Stimulated activated CD4-positive, alpha-beta T cell treated with anti-CD3 and anti-CD28 coated beads, Interleukin-2, amount 100 ng/mL, for 4 hours (primary cell): ENCODE measurements around the gene EXOC3L1.

Experiments
- DNase-seq: peaks from one replicate; pipeline ENCODE4 v3.0.0-alpha.2; 2020; ENCODE audit warnings: low read depth

Gene EXOC3L1

GRCh38 chr16:67190041-67190440 lies at the start of gene EXOC3L1:
EXOC3L1 (minus strand) TSS chr16:67190136; CDS start chr16:67189676, 460 bp downstream.
- DNase-seq: no peak

- DNase-seq: no peak
These were observed 49.0 kb upstream of the EXOC3L1 start for GRCh38 chr16:67238806-67239470.

GRCh38 chr16:67238278-67238575 lies 48.3 kb upstream of the EXOC3L1 start:
- no peak for DNase-seq

GRCh38 chr16:67237396-67238277 lies 47.7 kb upstream of the EXOC3L1 start:
- DNase-seq: no peak

- peak; percentile 28 for DNase-seq
These were observed 46.8 kb upstream of the EXOC3L1 start for GRCh38 chr16:67236563-67237395.

- no peak for DNase-seq
These were observed 46.1 kb upstream of the EXOC3L1 start for GRCh38 chr16:67235816-67236562.

- no peak for DNase-seq
These were observed 44.3 kb upstream of the EXOC3L1 start for GRCh38 chr16:67234180-67234597.

GRCh38 chr16:67233596-67233995 lies 43.7 kb upstream of the EXOC3L1 start:
- no peak for DNase-seq

- DNase-seq: no peak
These were observed 41.1 kb upstream of the EXOC3L1 start for GRCh38 chr16:67230809-67231660.

GRCh38 chr16:67229906-67230808 lies 40.2 kb upstream of the EXOC3L1 start:
- no peak for DNase-seq

- DNase-seq: no peak
These were observed 39.0 kb upstream of the EXOC3L1 start for GRCh38 chr16:67228905-67229304.

- no peak for DNase-seq
These were observed 38.3 kb upstream of the EXOC3L1 start for GRCh38 chr16:67228034-67228785.

GRCh38 chr16:67227567-67227921 lies 37.6 kb upstream of the EXOC3L1 start:
- no peak for DNase-seq

GRCh38 chr16:67226804-67227566 lies 37.0 kb upstream of the EXOC3L1 start, which contains the start of gene TMEM208:
TMEM208 (plus strand) TSS chr16:67227130; CDS start chr16:67227219, 89 bp downstream.
- DNase-seq: peak; percentile 95

GRCh38 chr16:67226295-67226803 lies 36.4 kb upstream of the EXOC3L1 start:
- no peak for DNase-seq

GRCh38 chr16:67223992-67224391 lies 34.1 kb upstream of the EXOC3L1 start:
- DNase-seq: no peak

GRCh38 chr16:67216612-67217490 lies 26.9 kb upstream of the EXOC3L1 start:
- no peak for DNase-seq
